GM21447 (cell line): Measurements from ENCODE around the gene CFAP119.
A peak's percentile ranks its signal among the peaks of the same experiment; 100 is the strongest.

ENCODE experiments used
- ATAC-seq: cut with Tn5 transposase; IDR thresholded peaks from one replicate; pipeline ENCODE4 v1.9.1; 2021; ENCODE audit not compliant: unreplicated experiment

The CFAP119 gene

GRCh38 chr16:30762991-30763725 lies 1.3 kb upstream of the CFAP119 start:
- no peak for ATAC-seq

- ATAC-seq, result no peak
These were observed 385 bp downstream of the CFAP119 start for GRCh38 chr16:30761427-30761927.

- no peak for ATAC-seq
These were observed 1.1 kb downstream of the CFAP119 start for GRCh38 chr16:30760577-30761426.

- no peak for ATAC-seq
These were observed 1.8 kb downstream of the CFAP119 start for GRCh38 chr16:30760001-30760559.

- ATAC-seq, result no peak
These were observed 2.8 kb downstream of the CFAP119 start for GRCh38 chr16:30758988-30759491.

GRCh38 chr16:30757316-30757715 lies 4.5 kb downstream of the CFAP119 start:
- no peak for ATAC-seq

GRCh38 chr16:30756781-30757100 lies 5.1 kb downstream of the CFAP119 start:
- no peak for ATAC-seq

- ATAC-seq, result no peak
These were observed 5.7 kb downstream of the CFAP119 start for GRCh38 chr16:30755955-30756780.

GRCh38 chr16:30753596-30753995 lies 8.3 kb downstream of the CFAP119 start:
- ATAC-seq, result no peak

GRCh38 chr16:30750876-30751465 lies 10.9 kb downstream of the CFAP119 start:
- ATAC-seq, result no peak

GRCh38 chr16:30750201-30750600 lies 11.7 kb downstream of the CFAP119 start:
- ATAC-seq, result no peak

- peak; percentile 5 for ATAC-seq
These were observed 13.0 kb downstream of the CFAP119 start for GRCh38 chr16:30748634-30749445.

GRCh38 chr16:30747799-30748633 lies 13.8 kb downstream of the CFAP119 start, which contains the start of gene PHKG2:
TSS of gene PHKG2 (plus strand) at chr16:30748425. CDS start at chr16:30748821, 396 bp downstream.
- ATAC-seq, result peak; percentile 95

GRCh38 chr16:30747331-30747730 lies 14.5 kb downstream of the CFAP119 start:
- ATAC-seq, result no peak

- ATAC-seq, result no peak
These were observed 15.2 kb downstream of the CFAP119 start for GRCh38 chr16:30746638-30747175.

- no peak for ATAC-seq
These were observed 16.8 kb downstream of the CFAP119 start for GRCh38 chr16:30745082-30745481.

GRCh38 chr16:30744183-30744582 lies 17.7 kb downstream of the CFAP119 start:
- ATAC-seq, result no peak

GRCh38 chr16:30743716-30744115 lies 18.1 kb downstream of the CFAP119 start:
- no peak for ATAC-seq
